Astrocyte of the cerebellum (primary cell): ENCODE results near the gene SUCLA2.

Experiments
- DNase-seq: peaks from one replicate; pipeline ENCODE4 v3.0.0-alpha.2; 2011; ENCODE audit warnings: low read depth
- H3K4me3 ChIP-seq: 2 replicates; pipeline ENCODE4 v1.5.1; 2011; ENCODE audit warnings: mild to moderate bottlenecking, low read depth, low read length, moderate library complexity
- in situ Hi-C: cut with HindIII; loops from 2 replicates; pipeline ENCODE4 v1.10.0; 2017; ENCODE audit warnings: low sequenced_read_pairs
- TF ChIP-seq, protein P1 (sequence below): IDR thresholded peaks from 2 replicates; pipeline ENCODE4 v1.5.1; 2012; ENCODE audit warnings: low read length, low read depth, moderate library complexity, mild to moderate bottlenecking; ENCODE audit errors: missing control alignments

SUCLA2 gene

DNA sequence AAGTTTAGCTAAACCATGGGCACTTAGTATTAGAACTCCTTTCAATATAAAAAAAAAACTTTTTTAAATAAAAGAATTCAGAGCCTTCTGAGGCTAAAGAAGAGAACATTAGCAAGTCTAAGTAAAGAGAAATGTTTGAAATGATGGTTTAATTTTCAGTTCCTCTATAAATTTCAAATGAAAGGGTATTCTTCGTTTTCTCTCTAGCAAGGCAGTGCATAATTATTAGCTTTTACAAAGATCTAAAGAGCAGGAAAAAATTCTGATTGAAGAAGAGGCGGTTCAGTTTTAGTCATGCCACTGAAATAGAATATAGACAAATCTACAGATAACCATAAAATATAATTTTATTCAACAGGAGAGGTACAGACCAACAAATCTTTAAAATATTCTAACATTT, 18.0 kb downstream of the SUCLA2 start:
- TF ChIP-seq, protein P1, sequence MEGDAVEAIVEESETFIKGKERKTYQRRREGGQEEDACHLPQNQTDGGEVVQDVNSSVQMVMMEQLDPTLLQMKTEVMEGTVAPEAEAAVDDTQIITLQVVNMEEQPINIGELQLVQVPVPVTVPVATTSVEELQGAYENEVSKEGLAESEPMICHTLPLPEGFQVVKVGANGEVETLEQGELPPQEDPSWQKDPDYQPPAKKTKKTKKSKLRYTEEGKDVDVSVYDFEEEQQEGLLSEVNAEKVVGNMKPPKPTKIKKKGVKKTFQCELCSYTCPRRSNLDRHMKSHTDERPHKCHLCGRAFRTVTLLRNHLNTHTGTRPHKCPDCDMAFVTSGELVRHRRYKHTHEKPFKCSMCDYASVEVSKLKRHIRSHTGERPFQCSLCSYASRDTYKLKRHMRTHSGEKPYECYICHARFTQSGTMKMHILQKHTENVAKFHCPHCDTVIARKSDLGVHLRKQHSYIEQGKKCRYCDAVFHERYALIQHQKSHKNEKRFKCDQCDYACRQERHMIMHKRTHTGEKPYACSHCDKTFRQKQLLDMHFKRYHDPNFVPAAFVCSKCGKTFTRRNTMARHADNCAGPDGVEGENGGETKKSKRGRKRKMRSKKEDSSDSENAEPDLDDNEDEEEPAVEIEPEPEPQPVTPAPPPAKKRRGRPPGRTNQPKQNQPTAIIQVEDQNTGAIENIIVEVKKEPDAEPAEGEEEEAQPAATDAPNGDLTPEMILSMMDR = no peak
- DNase-seq = no peak
- in situ Hi-C loops = no loop called here
- H3K4me3 ChIP-seq = no peak overlapping the region

DNA sequence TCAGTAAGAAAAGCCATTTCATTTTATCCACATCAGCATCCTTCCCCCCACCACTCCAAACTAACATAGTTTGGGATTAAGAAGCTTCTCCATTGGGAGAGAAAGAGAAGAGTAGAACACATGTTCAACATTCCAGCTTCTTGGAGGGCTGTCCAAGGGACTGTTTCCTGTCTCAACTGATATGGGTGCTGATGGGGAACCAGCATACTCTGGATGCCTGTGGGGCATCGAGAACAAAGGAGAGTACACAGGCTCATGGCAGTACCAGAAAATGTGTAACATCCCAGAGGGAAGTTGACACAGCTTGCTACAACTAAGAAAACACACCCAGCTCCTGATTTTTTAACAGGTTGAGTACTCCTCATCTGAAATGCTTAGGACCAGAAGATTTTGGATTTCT, 24.7 kb downstream of the SUCLA2 start:
- TF ChIP-seq, protein P1 = no peak
- DNase-seq = no peak
- in situ Hi-C loops = no loop called here

DNA sequence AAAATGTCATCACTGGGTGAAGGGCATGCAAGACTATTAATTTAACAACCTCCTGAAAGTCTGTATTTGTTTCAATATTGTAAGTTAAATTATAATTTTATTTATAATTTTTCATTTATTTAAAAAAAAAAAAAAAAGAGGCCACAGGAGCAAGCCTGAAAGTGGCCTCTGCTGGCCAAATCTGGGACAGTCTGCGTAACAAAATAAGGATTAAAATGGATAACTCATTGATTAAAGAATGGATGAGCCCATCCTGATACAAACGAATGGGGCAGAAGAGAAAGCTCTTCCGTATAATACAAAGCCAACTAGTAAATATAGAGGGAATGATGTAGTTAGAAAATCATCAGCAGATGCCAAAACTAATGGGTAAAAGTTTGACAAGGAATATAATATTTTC, 36.2 kb downstream of the SUCLA2 start:
- in situ Hi-C loops = no loop called here
- DNase-seq = no peak
- H3K4me3 ChIP-seq = no peak overlapping the region
- TF ChIP-seq, protein P1 = peak; percentile 20

More for the DNA sequence above, 24.7 kb downstream of the SUCLA2 start:
- no peak overlapping the region for H3K4me3 ChIP-seq

DNA sequence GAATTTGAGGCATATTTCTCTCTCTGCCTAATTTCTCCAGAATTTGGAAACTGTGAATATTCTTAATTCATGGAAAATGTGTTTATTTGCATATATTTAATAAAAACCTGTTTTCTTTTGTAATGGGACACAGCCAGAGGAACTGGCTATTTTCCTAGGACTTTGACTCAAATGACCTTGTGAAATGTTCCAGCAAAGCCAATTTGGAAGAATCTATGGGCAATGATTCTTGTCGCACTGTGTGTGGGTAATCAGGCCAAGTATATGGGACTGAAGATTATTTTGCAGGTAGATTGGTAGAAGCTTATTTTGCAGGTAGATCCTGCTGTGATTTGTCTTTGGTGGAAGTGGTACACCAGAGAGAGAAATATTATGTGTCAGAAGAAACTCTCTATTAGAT, 38.8 kb downstream of the SUCLA2 start:
- TF ChIP-seq, protein P1 = no peak
- in situ Hi-C loops = no loop called here
- H3K4me3 ChIP-seq = no peak overlapping the region
- no peak for DNase-seq

DNA sequence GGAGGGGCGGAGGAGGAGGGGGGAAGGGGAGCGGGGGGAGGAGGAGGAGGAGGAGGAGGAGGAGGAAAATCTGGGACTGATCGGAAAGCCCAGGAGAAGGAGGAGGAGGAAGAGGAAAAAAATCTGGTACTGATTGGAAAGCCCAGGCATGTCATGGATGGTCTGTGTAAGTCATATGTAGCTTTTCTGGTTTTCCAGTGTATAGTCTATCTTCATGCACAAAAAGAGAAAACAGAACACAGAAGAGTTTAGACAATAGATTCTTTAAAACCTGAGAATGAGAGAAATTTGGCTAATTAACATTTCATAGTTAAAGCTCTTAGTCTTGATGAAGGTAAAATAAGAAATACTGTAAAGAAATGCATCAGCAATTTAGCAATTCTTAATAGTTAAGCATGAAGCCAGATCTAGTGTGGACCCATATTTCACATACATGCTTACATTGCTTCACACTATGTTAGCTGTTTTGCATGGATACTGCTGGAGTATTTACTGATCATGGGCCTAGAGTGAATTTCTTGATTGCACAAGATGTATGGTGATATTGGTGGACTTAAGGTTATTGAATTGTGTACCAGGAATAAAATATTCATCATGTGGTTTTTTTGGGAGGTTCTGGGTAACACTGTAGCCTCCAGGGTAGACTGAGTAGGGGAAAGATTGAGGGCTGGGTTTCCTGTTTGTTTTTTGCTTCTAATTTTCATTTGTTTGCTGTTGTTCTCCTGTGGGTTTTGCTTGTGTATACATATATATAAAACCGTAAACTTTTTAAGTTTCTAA, 41.4 kb downstream of the SUCLA2 start:
- in situ Hi-C loops = no loop called here
- no peak overlapping the region for H3K4me3 ChIP-seq
- TF ChIP-seq, protein P1 = no peak
- DNase-seq = no peak

DNA sequence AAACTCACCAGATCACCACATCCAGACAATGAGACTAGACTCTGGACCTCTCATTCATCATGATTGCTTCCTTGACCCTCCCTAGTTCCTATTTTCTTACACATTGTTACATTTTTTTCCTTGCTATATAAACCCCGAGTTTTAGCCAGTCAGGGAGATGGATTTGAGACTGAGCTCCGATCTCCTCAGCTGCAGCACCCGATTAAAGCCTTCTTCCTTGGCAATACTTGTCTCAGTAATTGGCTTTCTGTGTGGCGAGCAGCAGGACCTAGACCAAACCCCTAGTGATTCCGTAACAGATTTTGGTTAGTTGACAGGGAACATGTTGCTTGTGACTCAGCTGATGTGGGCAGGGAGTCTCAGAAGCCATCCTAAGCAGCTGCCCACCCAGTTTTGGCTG, 44.0 kb downstream of the SUCLA2 start:
- in situ Hi-C loops = no loop called here
- H3K4me3 ChIP-seq = no peak overlapping the region
- no peak for DNase-seq
- TF ChIP-seq, protein P1 = no peak
